ENCODE results near the gene DHRSX. TPM values are rescaled to one million over a fixed set of nuclear protein-coding genes. Genes with fewer than 3 reads are reported as not detected.

Gene DHRSX
- total and polyA plus RNA-seq, 4 experiments from 2014 or later, result 12.1 to 23.5 (median 16.5) TPM

DNA sequence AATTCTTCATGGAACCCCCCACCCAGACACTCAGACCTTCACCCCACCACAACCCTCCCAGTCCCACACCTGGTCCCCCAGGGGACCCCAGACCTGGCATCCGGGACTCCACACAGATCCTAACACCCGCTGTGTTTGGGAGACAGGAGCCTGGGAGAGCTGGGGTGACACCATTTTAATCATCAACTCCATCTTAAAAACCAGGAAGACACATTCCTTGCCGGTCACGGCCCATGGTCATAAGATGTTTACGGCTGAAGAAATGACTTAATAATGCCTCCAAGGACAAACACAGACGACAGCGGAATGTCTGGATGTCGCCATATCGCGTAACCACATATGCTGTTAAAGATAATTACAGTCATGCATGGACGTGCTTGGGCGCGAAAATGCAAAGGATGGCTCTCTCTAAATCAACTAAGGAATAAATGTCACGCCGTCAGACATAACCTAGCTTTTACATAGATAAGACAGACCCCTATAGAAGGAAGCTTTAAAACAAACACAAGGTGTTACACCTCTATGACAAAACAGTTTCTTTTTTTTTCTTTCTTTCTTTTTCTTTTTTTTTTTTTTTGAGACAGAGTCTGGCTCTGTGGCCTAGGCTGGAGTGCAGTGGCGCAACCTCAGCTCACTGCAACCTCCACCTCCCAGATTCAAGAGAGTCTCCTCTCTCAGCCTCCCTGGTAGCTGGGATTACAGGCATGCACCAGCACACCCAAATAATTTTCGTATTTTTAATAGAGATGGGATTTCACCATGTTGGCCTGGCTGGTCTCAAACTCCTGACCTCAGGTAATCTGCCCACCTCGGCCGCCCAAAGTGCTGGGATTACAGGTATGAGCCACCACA, 2.1 kb upstream of the DHRSX start:
- Mint-ChIP-seq H3K4me1 (peaks cover 12 to 29% (median 22%) of the 10 kb centered on the region in 4 donors), H3K36me3 (peaks cover 0 to 1% of the 10 kb centered on the region in 2 donors), H3K27me3 (no peaks in the 10 kb centered on the region), H3K4me3 (peak overlapping the region in 4 of 8 donors; percentile 49 to 81 (median 62)), H3K27ac (peak overlapping the region in 4 of 7 donors; percentile 25 to 78 (median 44)), H3K9me3 (no peaks in the 10 kb centered on the region)
- Histone ChIP-seq H3K4me1 (ENCODE audit: insufficient read depth, low read length) (peaks cover 26% of the 10 kb centered on the region), H3K27me3 (ENCODE audit: insufficient read depth, low read length) (no peaks in the 10 kb centered on the region), H3K36me3 (ENCODE audit: insufficient read depth, low read length) (no peaks in the 10 kb centered on the region), H3K4me3 (ENCODE audit: low read length in 2 of 2) (no peak overlapping the region), H3K9me3 (ENCODE audit: control insufficient read depth in 1 of 2, low read length in 2 of 2) (no peaks in the 10 kb centered on the region), H3K27ac (ENCODE audit: low read depth, low read length) (no peak overlapping the region)
- intact Hi-C loops (cut with micrococcal nuclease), result no loop called here
- ChIA-PET POLR2A (ENCODE audit: partially characterized antibody) (no interaction called here), CTCF (ENCODE audit: partially characterized antibody) (no interaction called here)
- DNase-seq, result no peak

DNA sequence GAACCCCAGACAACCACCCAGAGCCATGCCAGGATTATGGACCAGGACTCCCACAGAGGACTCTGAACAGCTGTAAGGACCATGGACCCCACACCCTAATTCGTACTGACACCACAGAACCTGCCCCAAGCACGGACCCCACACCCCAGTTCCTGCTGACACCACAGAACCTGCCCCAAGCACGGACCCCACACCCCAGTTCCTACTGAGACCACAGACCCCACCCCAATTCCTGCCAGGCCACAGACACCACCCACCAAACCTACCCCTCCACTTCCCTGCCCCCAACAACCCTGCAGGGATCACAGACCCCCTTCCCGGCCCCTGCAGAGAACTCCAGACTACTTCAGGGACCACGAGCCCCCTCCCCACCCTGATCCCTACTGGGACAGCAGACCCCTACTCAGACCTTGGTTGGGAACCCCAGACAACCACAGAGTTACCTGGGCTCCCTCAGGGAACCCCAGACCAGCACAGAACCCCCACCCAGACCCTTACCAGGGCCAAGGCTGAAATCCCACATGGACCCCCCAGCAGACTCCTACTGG, 1.4 kb upstream of the DHRSX start:
- H3K27ac ChIP-seq (ENCODE audit: low read depth, low read length), result no peak overlapping the region
- POLR2A ChIA-PET (ENCODE audit: partially characterized antibody), result no interaction called here

DNA sequence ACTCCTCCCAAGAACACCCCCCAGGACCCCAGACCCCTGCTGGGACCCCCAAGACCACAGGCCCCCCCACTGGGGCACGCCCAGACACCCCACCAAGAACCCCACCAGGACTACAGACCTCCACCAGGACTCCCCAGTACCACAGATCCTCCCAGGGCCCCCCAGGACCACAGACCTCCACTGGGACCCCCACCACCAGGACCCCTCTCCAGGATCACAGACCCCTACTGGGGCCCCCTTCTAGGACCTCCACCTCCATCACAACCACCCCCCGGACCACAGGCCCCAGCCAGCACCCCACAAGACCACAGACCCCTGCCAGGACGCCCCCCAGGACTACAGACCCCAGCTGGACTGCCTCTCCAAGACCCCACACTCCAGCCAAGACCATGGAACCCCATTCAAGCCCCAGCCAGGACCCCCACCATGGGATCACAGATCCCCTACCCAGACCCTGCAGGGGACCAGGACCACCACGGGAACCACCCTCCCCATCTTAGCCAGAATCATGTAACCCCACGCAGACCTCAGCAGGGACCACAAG, 855 bp upstream of the DHRSX start:
- ChIA-PET POLR2A (ENCODE audit: partially characterized antibody) (no interaction called here), CTCF (ENCODE audit: partially characterized antibody) (no interaction called here)
- Histone ChIP-seq H3K27me3 (ENCODE audit: insufficient read depth, low read length) (no peaks in the 10 kb centered on the region), H3K27ac (ENCODE audit: low read depth, low read length) (no peak overlapping the region), H3K4me1 (ENCODE audit: insufficient read depth, low read length) (peaks cover 33% of the 10 kb centered on the region), H3K36me3 (ENCODE audit: insufficient read depth, low read length) (no peaks in the 10 kb centered on the region), H3K9me3 (ENCODE audit: control insufficient read depth in 1 of 2, low read length in 2 of 2) (no peaks in the 10 kb centered on the region), H3K4me3 (ENCODE audit: low read length in 2 of 2) (no peak overlapping the region)
- Mint-ChIP-seq H3K36me3 (peaks cover 0 to 1% of the 10 kb centered on the region in 2 donors), H3K4me3 (peak overlapping the region; percentile 60 to 81 (median 73)), H3K27ac (peak overlapping the region; percentile 35 to 78 (median 76)), H3K4me1 (peaks cover 16 to 35% (median 27%) of the 10 kb centered on the region in 4 donors), H3K27me3 (no peaks in the 10 kb centered on the region), H3K9me3 (no peaks in the 10 kb centered on the region)
- intact Hi-C loops (cut with micrococcal nuclease), result no loop called here
- DNase-seq, result no peak

More for the DNA sequence above, 1.4 kb upstream of the DHRSX start:
- Mint-ChIP-seq H3K4me3 (peak overlapping the region; percentile 60 to 81 (median 73)), H3K27ac (peak overlapping the region; percentile 35 to 78 (median 76)), H3K36me3 (peaks cover 0 to 1% of the 10 kb centered on the region in 2 donors), H3K4me1 (peaks cover 16 to 35% (median 27%) of the 10 kb centered on the region in 4 donors), H3K9me3 (no peaks in the 10 kb centered on the region), H3K27me3 (no peaks in the 10 kb centered on the region)
- intact Hi-C loops (cut with micrococcal nuclease), result no loop called here
- Histone ChIP-seq H3K4me3 (ENCODE audit: low read length in 2 of 2) (no peak overlapping the region), H3K27me3 (ENCODE audit: insufficient read depth, low read length) (no peaks in the 10 kb centered on the region), H3K9me3 (ENCODE audit: control insufficient read depth in 1 of 2, low read length in 2 of 2) (no peaks in the 10 kb centered on the region), H3K4me1 (ENCODE audit: insufficient read depth, low read length) (peaks cover 33% of the 10 kb centered on the region), H3K36me3 (ENCODE audit: insufficient read depth, low read length) (no peaks in the 10 kb centered on the region)
- CTCF ChIA-PET (ENCODE audit: partially characterized antibody), result no interaction called here
- peak in 1 of 5 donors; percentile 33 for DNase-seq

DNA sequence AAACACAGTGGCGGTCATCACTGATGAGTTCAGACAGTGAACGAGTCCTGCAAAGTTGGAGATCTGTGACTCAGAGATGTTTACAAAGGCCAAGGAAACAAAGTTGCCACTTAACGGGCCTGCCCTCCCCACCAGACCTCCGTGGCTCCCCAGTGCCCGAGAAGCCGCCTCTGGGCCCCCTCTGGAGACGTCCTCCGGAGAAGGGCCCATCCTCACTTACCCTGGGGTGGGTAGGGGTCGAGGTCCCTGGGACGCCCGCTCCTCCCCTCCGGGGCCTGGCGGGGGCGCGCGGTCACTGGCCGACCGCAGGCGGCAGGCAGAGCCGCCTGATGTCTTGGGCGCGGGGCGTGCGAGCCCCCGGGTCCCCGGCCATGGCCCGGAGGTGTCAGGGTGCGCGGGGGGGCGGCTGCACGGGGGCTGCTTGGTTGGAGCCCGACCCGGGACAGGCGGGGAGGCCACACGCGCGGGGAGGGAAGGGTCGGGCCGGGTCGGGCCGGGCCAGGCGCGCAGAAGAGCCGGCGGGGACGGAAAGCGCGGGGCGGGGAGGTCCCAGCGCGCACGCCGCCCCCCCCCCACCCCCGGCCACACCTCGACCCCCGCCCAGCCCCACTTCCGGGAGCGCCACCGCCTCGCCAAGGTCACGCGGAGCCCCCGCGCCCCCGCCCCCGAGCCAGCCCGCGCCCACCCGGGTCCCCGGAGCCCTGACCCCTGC, 529 bp downstream of the DHRSX start:
- CTCF ChIA-PET (ENCODE audit: partially characterized antibody), result no interaction called here
- H3K4me1 Mint-ChIP-seq, result peaks cover 18 to 40% (median 27%) of the 10 kb centered on the region in 4 donors
- Histone ChIP-seq H3K4me3 (ENCODE audit: low read length in 2 of 2) (peak overlapping the region; percentile 54 to 60), H3K27me3 (ENCODE audit: insufficient read depth, low read length) (no peaks in the 10 kb centered on the region), H3K4me1 (ENCODE audit: insufficient read depth, low read length) (peaks cover 33% of the 10 kb centered on the region), H3K9me3 (ENCODE audit: control insufficient read depth in 1 of 2, low read length in 2 of 2) (no peaks in the 10 kb centered on the region), H3K27ac (ENCODE audit: low read depth, low read length) (peak overlapping the region; percentile 58), H3K36me3 (ENCODE audit: insufficient read depth, low read length) (no peaks in the 10 kb centered on the region)
- POLR2A ChIA-PET (ENCODE audit: partially characterized antibody), result no interaction called here
- DNase-seq, result peak in 4 of 5 donors; percentile 13 to 24 (median 18)
- H3K4me3 Mint-ChIP-seq, result peak overlapping the region; percentile 80 to 90 (median 88)
- no peaks in the 10 kb centered on the region for H3K9me3 Mint-ChIP-seq
- peak overlapping the region; percentile 65 to 94 (median 89) for H3K27ac Mint-ChIP-seq
- no peaks in the 10 kb centered on the region for H3K27me3 Mint-ChIP-seq
- intact Hi-C loops (cut with micrococcal nuclease), result no loop called here
- H3K36me3 Mint-ChIP-seq, result peaks cover 0 to 6% of the 10 kb centered on the region in 2 donors

DNA sequence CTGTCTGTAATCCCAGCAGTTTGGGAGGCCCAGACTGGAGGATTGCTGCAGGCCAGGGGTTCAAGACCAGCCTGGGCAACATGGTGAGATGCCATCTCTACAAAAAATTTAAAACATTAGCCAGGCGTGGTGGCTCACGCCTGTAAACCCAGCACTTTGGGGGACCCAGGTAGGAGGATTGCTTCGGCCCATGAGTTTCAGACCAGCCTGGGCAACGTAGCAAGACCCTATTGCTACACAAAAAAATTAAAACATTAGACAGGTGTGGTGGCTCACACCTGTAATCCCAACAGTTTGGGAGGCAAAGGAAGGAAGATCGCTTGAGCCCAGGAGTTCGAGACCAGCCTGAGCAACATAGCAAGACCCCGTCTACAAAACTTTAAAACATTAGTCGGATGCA, 1.3 kb downstream of the DHRSX start:
- no peaks in the 10 kb centered on the region for H3K27me3 Mint-ChIP-seq
- DNase-seq, result no peak
- peaks cover 18 to 40% (median 27%) of the 10 kb centered on the region in 4 donors for H3K4me1 Mint-ChIP-seq
- H3K27me3 ChIP-seq (ENCODE audit: insufficient read depth, low read length), result no peaks in the 10 kb centered on the region
- peak overlapping the region in 1 of 2 donors; percentile 60 for H3K4me3 ChIP-seq (ENCODE audit: low read length in 2 of 2)
- H3K27ac Mint-ChIP-seq, result peak overlapping the region; percentile 53 to 94 (median 91)
- ChIA-PET CTCF (ENCODE audit: partially characterized antibody) (no interaction called here), POLR2A (ENCODE audit: partially characterized antibody) (no interaction called here)
- H3K27ac ChIP-seq (ENCODE audit: low read depth, low read length), result peak overlapping the region; percentile 9
- peaks cover 0 to 6% of the 10 kb centered on the region in 2 donors for H3K36me3 Mint-ChIP-seq
- H3K4me1 ChIP-seq (ENCODE audit: insufficient read depth, low read length), result peaks cover 33% of the 10 kb centered on the region
- no peaks in the 10 kb centered on the region for H3K9me3 Mint-ChIP-seq
- no peaks in the 10 kb centered on the region for H3K9me3 ChIP-seq (ENCODE audit: control insufficient read depth in 1 of 2, low read length in 2 of 2)
- no peaks in the 10 kb centered on the region for H3K36me3 ChIP-seq (ENCODE audit: insufficient read depth, low read length)
- H3K4me3 Mint-ChIP-seq, result peak overlapping the region; percentile 80 to 90 (median 88)
- intact Hi-C loops (cut with micrococcal nuclease), result no loop called here

DNA sequence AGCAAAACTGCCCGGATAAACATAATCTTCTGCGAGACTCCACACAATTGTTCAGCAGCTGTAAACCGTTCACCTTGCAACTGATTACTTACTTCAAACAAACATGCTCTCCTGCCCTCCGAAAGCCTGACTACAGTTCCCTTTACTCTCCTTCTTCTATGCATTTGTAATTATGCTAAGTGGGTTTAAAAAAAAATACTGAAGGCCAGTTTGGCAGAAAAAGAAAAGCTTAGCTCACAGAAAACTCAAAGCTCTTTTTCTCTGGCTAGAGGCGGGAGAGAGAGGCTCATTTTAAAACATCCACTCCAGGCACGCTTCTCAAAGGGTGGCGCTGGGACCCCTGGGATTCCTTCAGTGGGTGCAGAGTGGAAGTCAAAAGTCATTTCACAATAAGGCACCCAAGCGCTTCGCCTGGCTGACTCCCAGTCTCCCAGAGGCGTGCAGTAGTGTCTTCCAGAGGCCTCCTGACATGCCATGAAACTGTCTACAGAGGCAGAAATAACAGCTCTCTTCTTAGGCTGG, 1.9 kb downstream of the DHRSX start:
- no peaks in the 10 kb centered on the region for H3K27me3 ChIP-seq (ENCODE audit: insufficient read depth, low read length)
- ChIA-PET POLR2A (ENCODE audit: partially characterized antibody) (no interaction called here), CTCF (ENCODE audit: partially characterized antibody) (no interaction called here)
- peak overlapping the region; percentile 53 to 94 (median 91) for H3K27ac Mint-ChIP-seq
- H3K4me3 ChIP-seq (ENCODE audit: low read length in 2 of 2), result no peak overlapping the region
- H3K27me3 Mint-ChIP-seq, result no peaks in the 10 kb centered on the region
- peak overlapping the region; percentile 80 to 90 (median 88) for H3K4me3 Mint-ChIP-seq
- no peaks in the 10 kb centered on the region for H3K9me3 ChIP-seq (ENCODE audit: control insufficient read depth in 1 of 2, low read length in 2 of 2)
- peaks cover 33% of the 10 kb centered on the region for H3K4me1 ChIP-seq (ENCODE audit: insufficient read depth, low read length)
- peaks cover 0 to 6% of the 10 kb centered on the region in 2 donors for H3K36me3 Mint-ChIP-seq
- peak overlapping the region; percentile 9 for H3K27ac ChIP-seq (ENCODE audit: low read depth, low read length)
- intact Hi-C loops (cut with micrococcal nuclease), result no loop called here
- H3K9me3 Mint-ChIP-seq, result no peaks in the 10 kb centered on the region
- H3K4me1 Mint-ChIP-seq, result peaks cover 18 to 40% (median 27%) of the 10 kb centered on the region in 4 donors
- DNase-seq, result no peak
- no peaks in the 10 kb centered on the region for H3K36me3 ChIP-seq (ENCODE audit: insufficient read depth, low read length)

Measured in CD4-positive, alpha-beta memory T cell (primary cell).